HFF-Myc (cell line): ENCODE results near the gene DOCK4.
"Not testable (repeated sequence)": the region's sequence is repeated elsewhere in the genome, so short reads cannot be mapped to it uniquely, and the experiment has no call there.

Experiments used
- DNase-seq: peaks from one replicate; pipeline ENCODE4 v3.0.0-alpha.2; 2011; ENCODE audit warnings: low read depth; ENCODE audit errors: extremely low read depth
- H3K4me3 ChIP-seq: replicated peaks from 2 replicates; pipeline ENCODE4 v1.5.1; 2011; ENCODE audit warnings: low read depth, mild to moderate bottlenecking, control low read depth, low read length
- TF ChIP-seq, protein P1 (sequence below): IDR thresholded peaks from 2 replicates; pipeline ENCODE4 v1.5.1; 2012; ENCODE audit warnings: mild to moderate bottlenecking, low read depth, low read length, control low read depth; ENCODE audit errors: missing control alignments

Gene DOCK4

DNA sequence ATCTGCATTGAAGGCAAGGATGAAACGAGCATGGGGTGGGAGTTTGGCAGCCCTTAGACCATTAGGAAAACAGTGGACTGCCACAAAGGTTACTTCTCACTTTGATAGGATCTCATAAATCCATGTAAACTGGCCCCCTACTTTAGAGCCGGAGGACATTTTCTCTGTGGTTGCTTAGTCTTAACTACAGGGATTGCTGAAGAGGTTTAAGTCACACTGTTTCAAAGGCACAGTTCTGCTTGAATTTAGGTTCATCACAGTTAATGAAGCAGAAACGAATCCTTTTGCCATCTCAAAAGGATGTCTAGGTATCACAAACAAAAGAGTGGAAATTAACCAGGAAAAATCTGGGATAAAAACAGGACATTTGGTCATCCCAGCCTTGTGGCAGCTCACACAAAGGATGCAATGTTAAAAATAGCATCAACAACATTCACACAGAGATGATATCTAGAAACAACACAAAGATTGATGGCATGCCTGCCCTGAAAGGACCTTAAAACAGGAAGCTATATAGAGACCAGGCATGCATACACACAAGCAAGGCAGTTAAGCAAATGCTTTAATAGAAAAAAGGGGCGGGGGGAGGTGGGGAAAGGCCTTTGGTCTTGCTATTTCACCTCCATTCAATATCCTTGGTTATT lies 74.0 kb downstream of the DOCK4 start:
- TF ChIP-seq, protein P1, sequence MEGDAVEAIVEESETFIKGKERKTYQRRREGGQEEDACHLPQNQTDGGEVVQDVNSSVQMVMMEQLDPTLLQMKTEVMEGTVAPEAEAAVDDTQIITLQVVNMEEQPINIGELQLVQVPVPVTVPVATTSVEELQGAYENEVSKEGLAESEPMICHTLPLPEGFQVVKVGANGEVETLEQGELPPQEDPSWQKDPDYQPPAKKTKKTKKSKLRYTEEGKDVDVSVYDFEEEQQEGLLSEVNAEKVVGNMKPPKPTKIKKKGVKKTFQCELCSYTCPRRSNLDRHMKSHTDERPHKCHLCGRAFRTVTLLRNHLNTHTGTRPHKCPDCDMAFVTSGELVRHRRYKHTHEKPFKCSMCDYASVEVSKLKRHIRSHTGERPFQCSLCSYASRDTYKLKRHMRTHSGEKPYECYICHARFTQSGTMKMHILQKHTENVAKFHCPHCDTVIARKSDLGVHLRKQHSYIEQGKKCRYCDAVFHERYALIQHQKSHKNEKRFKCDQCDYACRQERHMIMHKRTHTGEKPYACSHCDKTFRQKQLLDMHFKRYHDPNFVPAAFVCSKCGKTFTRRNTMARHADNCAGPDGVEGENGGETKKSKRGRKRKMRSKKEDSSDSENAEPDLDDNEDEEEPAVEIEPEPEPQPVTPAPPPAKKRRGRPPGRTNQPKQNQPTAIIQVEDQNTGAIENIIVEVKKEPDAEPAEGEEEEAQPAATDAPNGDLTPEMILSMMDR = no peak
- no peak overlapping the region for H3K4me3 ChIP-seq
- DNase-seq = no peak

- TF ChIP-seq, protein P1 = no peak
- no peak for DNase-seq
Measured at GRCh38 chr7:112130729-112131410, 75.3 kb downstream of the DOCK4 start.

DNA sequence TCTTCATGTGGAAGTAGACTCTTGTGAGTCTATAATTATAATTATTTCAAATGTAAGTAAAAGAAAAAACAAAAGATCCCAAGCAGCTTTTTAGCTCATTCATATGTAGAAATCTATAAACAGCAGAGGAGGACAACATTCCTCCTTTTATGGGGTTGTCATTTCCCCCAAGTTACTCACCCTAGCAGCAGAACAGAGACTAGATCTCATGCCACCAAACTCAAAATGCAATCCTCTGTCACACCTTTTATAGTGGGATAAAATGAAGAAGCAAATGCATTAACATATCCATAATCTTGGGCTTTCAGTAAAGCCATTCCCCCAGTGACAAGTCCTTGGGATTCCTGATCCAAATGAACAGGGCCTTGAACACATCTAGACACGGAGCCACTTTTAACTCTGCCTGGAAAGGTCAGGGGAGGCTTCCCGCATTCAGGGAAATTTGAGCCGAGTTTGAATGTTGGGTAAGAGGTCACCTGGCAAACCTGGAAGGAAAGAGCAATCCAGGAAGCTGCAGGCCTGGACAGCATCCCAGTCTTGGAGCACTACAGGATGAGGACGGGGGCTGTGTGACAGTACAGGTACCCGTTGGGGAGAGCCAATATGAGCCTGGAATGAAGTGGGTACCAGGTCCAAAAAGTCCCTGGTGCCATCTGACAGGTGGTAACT lies 76.4 kb downstream of the DOCK4 start:
- no peak for DNase-seq
- TF ChIP-seq, protein P1 = no peak
- no peak overlapping the region for H3K4me3 ChIP-seq

More at GRCh38 chr7:112130729-112131410, 75.3 kb downstream of the DOCK4 start:
- H3K4me3 ChIP-seq = no peak overlapping the region

- not testable (repeated sequence) for DNase-seq
Measured at GRCh38 chr7:112128461-112129425, 77.5 kb downstream of the DOCK4 start.

DNA sequence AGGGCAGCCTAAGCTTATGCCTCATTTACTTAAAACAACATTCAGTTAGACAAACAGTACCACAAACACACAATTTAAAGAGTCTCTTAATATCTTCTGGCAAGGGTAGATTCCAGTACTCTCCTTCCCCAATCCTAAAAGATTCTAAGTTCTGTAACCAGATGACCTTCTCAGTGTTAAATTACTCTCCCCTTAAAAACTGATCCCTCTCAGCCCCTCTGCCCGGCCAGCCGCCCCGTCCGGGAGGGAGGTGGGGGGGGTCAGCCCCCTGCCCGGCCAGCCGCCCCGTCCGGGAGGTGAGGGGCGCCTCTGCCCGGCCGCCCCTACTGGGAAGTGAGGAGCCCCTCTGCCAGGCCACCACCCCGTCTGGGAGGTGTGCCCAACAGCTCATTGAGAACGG lies 78.2 kb downstream of the DOCK4 start:
- not testable (repeated sequence) for DNase-seq, H3K4me3 ChIP-seq

More at GRCh38 chr7:112128461-112129425, 77.5 kb downstream of the DOCK4 start:
- not testable (repeated sequence) for H3K4me3 ChIP-seq

DNA sequence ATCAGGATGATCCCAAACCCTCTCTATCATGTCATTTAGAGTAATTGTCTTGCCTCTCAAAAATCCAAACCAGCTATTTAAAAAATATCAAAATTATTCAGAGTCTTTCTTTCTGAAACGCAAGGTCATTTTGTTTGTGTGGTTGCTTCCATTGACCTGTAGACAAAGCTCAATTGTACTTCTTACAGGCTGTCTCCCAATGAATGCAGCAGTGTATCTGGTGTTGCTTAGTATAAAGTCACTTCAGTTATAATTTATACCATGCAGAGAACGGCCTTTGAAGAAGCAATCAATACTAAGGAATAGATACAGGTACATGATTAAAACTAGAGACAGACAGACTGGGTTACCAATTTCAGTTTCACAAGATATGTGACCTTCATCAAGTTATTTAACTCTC lies 80.9 kb downstream of the DOCK4 start:
- TF ChIP-seq, protein P1 = no peak
- no peak for DNase-seq
- H3K4me3 ChIP-seq = no peak overlapping the region

GRCh38 chr7:112124061-112124766 lies 82.0 kb downstream of the DOCK4 start:
- TF ChIP-seq, protein P1 = no peak
- H3K4me3 ChIP-seq = no peak overlapping the region
- no peak for DNase-seq
